Astrocyte of the spinal cord (primary cell): ENCODE measurements around the gene LHFPL3.

ENCODE experiments used
- DNase-seq: peaks from one replicate; pipeline ENCODE4 v3.0.0; 2011; ENCODE audit warnings: low read depth, low spot score
- H3K4me3 ChIP-seq: 2 replicates; pipeline ENCODE4 v1.5.1; 2011; ENCODE audit warnings: low read depth, mild to moderate bottlenecking, low read length, moderate library complexity
- CTCF ChIP-seq: IDR thresholded peaks from 2 replicates; pipeline ENCODE4 v1.5.1; 2012; ENCODE audit warnings: low read depth, mild to moderate bottlenecking, low read length, inconsistent platforms
- in situ Hi-C: cut with HindIII; loops from 2 replicates; pipeline ENCODE4 v1.10.0; 2017; ENCODE audit warnings: low sequenced_read_pairs

LHFPL3 gene

GRCh38 chr7:104814671-104815400 lies 486.4 kb downstream of the LHFPL3 start:
- TF ChIP-seq CTCF = no peak
- in situ Hi-C loops = no loop called here
- DNase-seq = no peak
- H3K4me3 ChIP-seq = no peak overlapping the region

GRCh38 chr7:104816537-104816936 lies 488.1 kb downstream of the LHFPL3 start:
- in situ Hi-C loops = no loop called here
- no peak for DNase-seq
- H3K4me3 ChIP-seq = no peak overlapping the region
- TF ChIP-seq CTCF = no peak

- TF ChIP-seq CTCF = no peak
- no peak overlapping the region for H3K4me3 ChIP-seq
- no peak for DNase-seq
- in situ Hi-C loops = no loop called here
Observed at GRCh38 chr7:104818961-104819880, 490.8 kb downstream of the LHFPL3 start.

GRCh38 chr7:104820836-104821535 lies 492.6 kb downstream of the LHFPL3 start:
- no peak for DNase-seq
- TF ChIP-seq CTCF = no peak
- H3K4me3 ChIP-seq = no peak overlapping the region
- in situ Hi-C loops = no loop called here

- DNase-seq = no peak
- in situ Hi-C loops = no loop called here
- no peak for TF ChIP-seq CTCF
- H3K4me3 ChIP-seq = no peak overlapping the region
Observed at GRCh38 chr7:104823177-104823576, 494.8 kb downstream of the LHFPL3 start.

- in situ Hi-C loops = no loop called here
- no peak overlapping the region for H3K4me3 ChIP-seq
- TF ChIP-seq CTCF = no peak
- DNase-seq = no peak
Observed at GRCh38 chr7:104825099-104825498, 496.7 kb downstream of the LHFPL3 start.
